Fibroblast of pulmonary artery (primary cell): Measurements from ENCODE around the gene PLA2G10.
A peak's percentile ranks its signal among the peaks of the same experiment; 100 is the strongest.
"Not testable (repeated sequence)": the region's sequence is repeated elsewhere in the genome, so short reads cannot be mapped to it uniquely, and the experiment has no call there.

ENCODE experiments used
- DNase-seq: peaks from one replicate; pipeline ENCODE4 v3.0.0-alpha.2; 2010; ENCODE audit warnings: low read depth
- H3K4me3 ChIP-seq: replicated peaks from 2 replicates; pipeline ENCODE4 v1.5.1; 2011; ENCODE audit warnings: low read depth, mild to moderate bottlenecking, control low read depth, low read length, moderate library complexity
- CTCF ChIP-seq: IDR thresholded peaks from 2 replicates; pipeline ENCODE4 v1.5.1; 2011; ENCODE audit warnings: mild to moderate bottlenecking, control low read depth, low read length, inconsistent platforms; ENCODE audit errors: missing control alignments

The PLA2G10 gene

GRCh38 chr16:14640538-14640937, 53.6 kb downstream of the PLA2G10 start:
- no peak for DNase-seq
- no peak for TF ChIP-seq CTCF

GRCh38 chr16:14636951-14637240, 57.2 kb downstream of the PLA2G10 start:
- DNase-seq, H3K4me3 ChIP-seq: not testable (repeated sequence)

More at GRCh38 chr16:14640538-14640937, 53.6 kb downstream of the PLA2G10 start:
- H3K4me3 ChIP-seq = no peak overlapping the region

GRCh38 chr16:14636179-14636950, 57.7 kb downstream of the PLA2G10 start:
- H3K4me3 ChIP-seq, DNase-seq: not testable (repeated sequence)

GRCh38 chr16:14635395-14636165, 58.5 kb downstream of the PLA2G10 start:
- no peak for DNase-seq
- no peak overlapping the region for H3K4me3 ChIP-seq
- TF ChIP-seq CTCF = no peak

- H3K4me3 ChIP-seq = peak overlapping the region; percentile 94
- TF ChIP-seq CTCF = no peak
- no peak for DNase-seq
These were observed 59.8 kb downstream of the PLA2G10 start for GRCh38 chr16:14634389-14634725.

- DNase-seq = peak; percentile 97
- H3K4me3 ChIP-seq = peak within 1 kb of the TSS; percentile 94
These were observed 61.2 kb downstream of the PLA2G10 start, which contains the start of gene BFAR for GRCh38 chr16:14632693-14633569. Gene BFAR (plus strand): TSS chr16:14632951. CDS start chr16:14644347, 11,396 bp downstream.

GRCh38 chr16:14630620-14631330, 63.3 kb downstream of the PLA2G10 start:
- not testable (repeated sequence) for DNase-seq

More at GRCh38 chr16:14632693-14633569, 61.2 kb downstream of the PLA2G10 start, which contains the start of gene BFAR:
- no peak for TF ChIP-seq CTCF

More at GRCh38 chr16:14630620-14631330, 63.3 kb downstream of the PLA2G10 start:
- H3K4me3 ChIP-seq = peak overlapping the region; percentile 34
